ENCODE results near the gene LMO1.
A peak's percentile ranks its signal among the peaks of the same experiment; 100 is the strongest.

LMO1 gene

DNA sequence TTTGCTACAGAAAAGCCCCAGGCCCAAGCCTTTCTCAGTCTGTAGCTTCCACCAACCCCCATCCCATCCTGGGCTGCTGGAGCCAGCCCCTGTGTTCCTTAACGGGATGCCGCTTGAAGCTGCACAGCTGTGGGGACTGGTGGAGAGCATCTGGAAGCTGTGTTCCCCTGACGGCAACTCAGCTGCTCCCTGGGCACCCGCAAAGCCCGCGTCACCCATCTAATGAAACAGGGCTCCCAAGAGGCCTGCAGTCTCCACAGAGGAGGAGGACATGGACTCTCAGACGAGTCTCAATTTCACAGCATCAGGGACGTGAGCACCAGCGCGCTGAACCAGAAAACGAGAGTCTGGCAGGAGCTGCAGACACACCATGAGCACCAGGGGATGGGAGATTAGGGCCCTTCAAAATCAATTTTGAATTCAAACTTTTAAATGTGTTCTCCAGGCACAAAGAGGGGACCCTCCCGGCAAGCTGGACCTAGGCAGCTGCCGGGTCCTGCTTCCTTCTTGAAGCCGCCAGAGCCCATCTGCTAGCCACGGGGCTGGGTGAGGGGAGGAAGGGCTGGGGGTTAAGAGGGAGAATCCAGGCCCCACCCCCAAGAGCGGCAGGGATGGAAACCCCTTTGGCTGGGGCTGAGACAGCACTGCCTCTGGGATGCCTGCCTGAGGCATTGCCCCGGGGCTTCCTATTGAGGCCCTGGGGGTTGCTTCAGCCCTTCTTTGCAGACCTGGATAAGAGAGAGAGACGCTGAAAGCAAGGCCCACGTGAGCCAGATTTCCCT lies 21.0 kb downstream of the LMO1 start:
- DNase-seq, result no peak

DNA sequence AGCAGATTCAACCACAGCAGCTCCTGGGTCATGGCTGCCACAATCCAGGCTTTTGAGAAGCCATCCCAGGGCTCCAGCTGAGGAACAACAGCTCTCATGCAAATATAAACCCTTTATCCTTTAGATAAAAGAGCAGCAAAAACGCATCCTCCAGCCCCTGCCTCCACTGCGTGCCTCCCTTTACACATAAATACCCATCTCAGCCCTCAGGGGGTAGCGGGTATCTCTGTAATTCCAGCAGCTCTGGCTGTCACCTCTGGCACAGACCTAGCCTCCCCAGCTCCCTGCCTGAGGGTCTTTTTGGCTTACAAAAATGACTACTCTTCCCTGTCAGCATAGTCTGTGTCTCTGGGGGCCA lies 21.6 kb downstream of the LMO1 start:
- DNase-seq, result no peak

DNA sequence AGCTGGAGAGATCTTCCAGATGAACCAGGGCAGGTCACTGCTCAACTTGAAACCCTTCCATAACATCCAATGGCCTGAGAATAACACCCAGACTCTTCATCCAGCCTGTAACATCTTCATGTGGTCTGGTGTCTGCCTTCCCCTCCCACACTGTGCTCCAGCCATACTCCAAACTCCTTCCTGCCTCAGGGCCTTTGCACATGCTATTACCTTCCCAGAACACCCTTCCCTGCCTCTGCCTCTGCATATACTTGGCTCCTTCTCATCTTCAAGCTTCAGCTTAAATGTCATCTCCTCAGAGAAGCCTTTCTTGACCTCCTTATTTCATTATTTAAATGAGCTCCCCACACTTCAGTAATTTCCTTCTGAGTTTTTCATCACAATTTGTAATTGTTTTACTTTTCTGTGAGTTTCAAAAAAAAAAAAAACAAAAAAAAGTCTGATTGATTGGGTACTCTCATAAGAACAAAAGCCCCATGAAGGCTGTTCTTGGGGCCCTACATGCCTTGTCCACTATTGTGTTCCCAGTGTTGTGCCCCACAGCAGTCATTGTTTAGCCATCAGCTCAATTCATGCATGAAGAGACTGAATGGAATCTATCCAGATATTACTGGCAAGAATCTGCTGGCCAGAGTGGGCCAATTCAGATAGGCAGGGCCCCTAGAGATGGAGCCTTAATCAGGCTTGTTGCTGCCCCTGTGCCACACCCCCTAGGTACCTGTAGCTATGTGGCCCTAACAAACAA lies 22.1 kb downstream of the LMO1 start:
- no peak for DNase-seq

- no peak for DNase-seq
Measured at GRCh38 chr11:8239536-8240228, 24.0 kb downstream of the LMO1 start.

- no peak for DNase-seq
Measured at GRCh38 chr11:8239040-8239439, 24.6 kb downstream of the LMO1 start.

- no peak for DNase-seq
Measured at GRCh38 chr11:8237453-8237852, 26.2 kb downstream of the LMO1 start.

DNA sequence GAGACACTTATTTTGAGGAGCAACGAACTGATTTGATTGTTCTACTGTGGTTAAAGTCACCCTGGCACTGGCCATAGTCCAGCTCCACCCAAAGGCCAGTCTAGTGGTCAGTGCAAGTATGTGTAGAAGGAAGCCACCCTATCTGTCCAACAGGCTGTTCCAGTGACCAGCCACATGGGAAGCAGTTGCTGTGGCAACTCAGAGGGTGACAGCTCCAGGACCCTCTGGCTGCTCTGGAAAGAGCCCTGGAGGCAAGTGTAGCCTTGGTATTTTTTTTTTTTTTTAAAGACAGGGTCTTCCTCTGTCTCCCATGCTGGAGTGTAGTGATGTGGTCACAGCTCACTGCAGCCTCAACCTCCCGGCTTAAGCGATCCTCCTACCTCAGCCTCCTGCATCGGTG lies 27.8 kb downstream of the LMO1 start:
- DNase-seq, result no peak

GRCh38 chr11:8234910-8235309 lies 28.8 kb downstream of the LMO1 start:
- no peak for DNase-seq

DNA sequence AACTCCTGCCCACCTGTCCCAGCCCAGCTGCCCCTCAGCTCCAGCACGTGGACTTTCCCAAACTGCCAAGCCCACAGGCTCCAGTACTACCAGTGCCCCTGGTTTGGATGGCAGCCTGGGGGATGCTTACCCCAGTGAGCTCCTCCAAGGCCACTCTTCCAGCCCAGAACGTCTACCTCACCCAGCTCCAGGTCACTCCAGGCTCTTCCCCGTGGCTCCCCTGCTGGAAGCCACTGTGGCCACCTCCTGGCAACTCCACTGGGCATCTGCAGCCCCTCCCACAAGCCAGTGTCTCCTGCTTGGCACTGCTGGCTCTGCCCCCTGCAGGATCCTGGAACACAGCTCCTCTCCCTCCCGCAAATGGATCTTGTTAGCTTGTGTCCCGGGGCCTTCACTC lies 29.3 kb downstream of the LMO1 start:
- DNase-seq, result no peak

DNA sequence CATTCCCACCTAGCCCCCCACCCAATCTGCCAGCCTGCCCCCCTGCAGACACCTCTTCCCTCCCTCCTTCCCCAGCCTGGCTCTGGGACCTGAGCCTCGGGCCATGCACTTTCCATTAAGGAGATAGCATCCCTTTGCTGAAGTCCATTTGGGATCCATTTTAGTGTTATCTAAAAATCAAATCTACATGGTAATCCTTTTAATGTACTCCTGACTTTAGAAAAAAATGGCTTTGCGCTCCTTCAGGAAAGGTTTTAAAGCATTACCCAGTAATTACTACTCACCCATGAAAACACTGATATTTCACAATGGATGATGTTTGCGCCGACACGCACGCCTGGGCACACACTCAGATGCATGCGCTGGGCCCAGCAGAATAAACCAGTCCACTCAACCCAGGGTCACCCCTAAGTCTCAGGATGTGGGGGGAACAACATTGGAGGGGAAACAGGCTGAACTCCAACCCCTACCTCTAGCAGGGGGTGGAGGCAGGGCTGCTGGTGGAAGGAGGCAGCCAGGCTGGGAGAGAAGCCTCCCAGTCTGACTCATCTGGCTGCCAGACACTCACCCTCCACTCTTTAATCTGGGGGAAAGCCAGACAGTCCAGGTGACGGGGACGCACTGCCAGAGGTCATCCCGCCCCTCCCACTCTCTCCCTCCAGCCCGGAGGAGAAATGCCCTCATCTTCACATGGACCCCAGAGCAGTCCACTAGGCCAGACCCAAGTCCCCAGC lies 29.8 kb downstream of the LMO1 start:
- no peak for DNase-seq

GRCh38 chr11:8232849-8233606 lies 30.6 kb downstream of the LMO1 start:
- no peak for DNase-seq

DNA sequence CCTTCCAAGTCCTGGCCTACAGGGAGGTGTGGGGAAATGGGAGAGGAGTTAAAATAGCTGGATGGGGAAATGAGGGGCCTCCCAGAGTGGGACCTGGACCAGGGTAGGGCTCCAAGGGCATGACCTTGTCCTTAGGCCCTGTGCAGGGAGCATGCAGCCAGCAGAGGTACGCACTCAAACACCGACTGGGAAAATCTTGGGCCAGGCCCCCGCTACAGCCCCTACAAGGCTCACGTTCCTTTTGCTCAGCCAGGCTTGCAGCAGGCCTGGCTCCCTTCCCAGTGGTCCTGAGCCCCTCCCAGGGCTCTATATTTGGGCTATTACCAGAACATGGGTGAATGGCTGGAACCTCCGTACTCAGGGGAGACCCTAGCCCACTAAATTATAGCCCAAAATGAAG lies 31.3 kb downstream of the LMO1 start:
- DNase-seq, result no peak

DNA sequence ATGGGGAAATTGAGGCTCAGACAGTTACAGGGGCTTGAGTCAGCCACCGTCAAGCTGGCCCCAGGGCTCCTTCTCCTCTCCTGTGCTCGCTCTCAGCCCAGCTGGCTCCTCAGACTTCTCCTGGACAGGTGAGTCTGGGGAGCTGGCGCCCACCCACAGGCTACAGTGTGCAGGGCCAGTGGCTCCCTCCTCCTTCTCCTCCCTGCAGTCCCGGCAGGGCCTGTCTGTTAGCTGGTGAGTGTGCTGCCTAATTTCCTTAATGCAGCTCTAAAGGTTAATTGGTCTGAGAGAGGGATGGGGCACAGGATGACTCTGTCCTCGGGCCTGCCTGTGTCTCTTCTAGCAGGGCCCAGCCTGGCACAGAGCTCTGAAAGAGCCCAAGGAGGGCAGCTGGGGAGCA lies 31.7 kb downstream of the LMO1 start:
- DNase-seq, result no peak

GRCh38 chr11:8230921-8231847 lies 32.5 kb downstream of the LMO1 start:
- no peak for DNase-seq

DNA sequence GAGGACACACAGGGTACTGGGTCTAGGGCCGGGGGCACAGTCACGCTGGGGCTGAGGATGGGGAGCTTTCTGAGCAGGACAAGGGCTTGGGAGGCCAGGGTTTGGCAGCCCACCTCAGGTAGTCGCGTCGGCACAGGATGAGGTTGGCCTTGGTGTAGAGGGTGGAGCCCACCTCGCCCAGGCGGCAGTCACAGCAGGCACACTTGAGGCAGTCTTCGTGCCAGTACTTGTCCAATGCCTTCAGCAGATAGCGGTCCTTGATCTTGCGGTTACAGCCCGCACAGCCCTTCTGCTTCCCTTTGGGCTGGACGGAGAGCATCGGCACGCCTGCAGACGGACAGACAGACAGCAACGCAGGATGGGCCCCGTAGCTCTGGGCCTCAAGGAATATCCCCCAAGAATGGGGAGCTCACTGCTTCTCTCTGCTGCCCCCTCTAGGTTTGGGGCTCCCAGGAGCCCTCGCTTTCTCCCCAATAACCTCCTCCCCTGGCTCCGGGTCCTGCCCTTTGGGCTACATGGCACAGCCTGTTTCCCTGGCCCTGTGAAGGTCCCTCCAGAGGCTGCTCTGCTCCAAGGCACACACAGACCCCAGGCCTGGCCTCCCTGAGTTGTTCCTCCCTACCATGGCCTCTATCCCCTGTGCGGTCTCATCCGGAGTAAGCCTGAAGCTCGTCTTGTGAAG lies 33.4 kb downstream of the LMO1 start:
- no peak for DNase-seq

GRCh38 chr11:8229299-8230177 lies 34.1 kb downstream of the LMO1 start:
- peak; percentile 78 for DNase-seq

DNA sequence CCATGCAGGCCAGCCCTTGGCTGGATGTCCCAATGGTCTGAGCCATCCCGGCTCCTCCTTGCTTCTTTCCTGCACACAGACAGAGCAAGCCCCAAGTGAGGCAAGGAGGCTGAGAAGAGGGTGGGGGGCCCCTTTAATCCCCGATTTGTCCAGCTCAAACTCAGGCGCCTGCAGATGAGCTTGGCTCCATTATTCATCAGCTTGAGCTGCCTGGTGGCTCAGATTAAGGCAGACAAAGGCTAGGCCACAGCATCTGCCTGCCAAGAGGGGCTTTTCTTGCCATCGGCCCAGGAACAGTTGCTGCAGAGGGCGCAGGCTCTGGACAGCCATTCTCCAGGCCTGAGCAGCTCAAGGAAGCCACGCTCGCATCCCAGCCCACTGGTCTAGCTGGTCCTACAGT lies 35.4 kb downstream of the LMO1 start:
- no peak for DNase-seq

DNA sequence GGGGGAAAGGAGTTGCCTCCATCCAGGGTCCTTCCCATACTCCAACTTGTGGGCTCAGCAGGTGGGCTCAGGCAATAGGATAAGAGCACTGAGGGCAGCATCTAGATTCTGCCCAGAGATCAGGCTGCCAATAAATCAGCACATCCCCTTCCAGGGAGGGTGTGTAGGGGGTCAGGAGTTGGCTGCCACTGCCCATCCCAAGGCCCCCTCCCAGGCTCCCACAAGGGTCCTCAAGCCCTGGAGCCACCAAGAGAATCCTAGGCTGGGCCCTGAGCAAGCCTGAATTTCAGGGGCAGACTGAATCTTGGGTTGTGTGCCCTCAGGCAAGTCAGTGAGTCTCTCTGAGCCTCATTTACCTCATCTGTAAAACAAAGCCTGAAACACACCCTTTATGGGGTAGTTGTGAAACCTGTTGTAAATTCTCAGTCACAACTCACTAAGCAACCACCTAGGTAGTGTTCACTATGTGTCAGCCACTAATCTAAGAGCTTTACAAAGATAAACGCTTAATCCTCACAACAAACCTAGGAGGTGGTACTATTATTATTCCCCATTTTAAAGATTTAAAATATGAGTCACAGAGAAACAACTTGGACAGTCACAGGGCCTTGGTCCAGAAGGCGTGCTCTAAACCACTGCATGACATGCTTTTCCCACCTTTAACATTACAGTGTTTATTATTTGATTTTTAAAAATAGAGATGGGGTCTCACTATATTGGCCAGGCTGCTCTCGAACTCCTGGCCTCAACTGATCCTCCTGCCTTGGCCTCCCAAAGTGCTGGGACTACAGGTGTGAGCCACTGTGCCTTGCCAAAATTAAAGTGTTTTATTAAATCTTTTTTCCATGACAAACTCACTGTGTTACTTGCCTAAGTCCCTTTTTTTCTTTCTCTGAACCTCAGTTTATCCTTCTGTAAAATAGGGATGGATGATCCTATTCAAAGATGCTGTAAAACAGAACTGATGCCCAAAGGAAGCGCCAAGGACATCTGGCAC lies 36.2 kb downstream of the LMO1 start:
- no peak for DNase-seq
